Measurements from ENCODE around the gene CHM. TPM values are rescaled to one million over a fixed set of nuclear protein-coding genes. Genes with fewer than 3 reads are reported as not detected.

CHM gene
- total RNA-seq, 1 experiment from 2014 or later = 28.9 TPM

DNA sequence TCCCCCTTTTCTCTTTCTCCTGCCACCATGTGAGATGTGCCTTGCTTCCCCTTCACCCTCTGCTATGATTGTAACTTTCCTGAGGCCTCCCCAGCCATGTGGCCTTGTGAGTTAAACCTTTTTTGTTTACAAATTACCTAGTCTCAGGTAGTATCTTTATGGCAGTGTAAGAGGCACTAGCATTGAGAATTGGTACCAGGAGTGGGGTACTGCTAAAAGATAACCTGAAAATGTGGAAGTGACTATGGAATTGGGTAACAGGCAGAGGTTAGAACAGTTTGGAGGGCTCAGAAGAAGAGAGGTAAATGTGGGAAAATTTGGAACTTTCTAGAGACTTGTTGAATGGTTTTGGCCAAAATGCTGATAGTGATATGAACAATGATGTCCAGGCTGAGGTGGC is 182.0 kb downstream of the CHM start:
- CTCF ChIA-PET = no interaction called here

DNA sequence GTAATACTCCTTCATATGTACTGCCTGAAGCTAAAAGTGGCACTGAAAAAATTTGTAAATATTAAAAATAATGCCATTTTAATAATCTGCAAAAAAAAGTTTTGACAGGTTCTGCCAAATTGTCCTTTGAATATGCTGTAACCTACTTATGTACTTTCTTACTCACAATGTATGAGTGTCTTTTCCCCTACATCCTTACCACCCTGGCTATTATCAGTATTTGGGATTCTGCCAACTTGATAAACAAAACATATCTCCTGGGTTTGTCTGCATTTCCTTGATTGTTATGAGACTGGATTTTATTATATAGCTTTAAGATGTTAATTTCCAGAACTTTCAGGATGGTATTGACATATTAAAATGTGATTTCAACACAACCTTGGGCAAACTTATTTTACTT is 187.9 kb downstream of the CHM start:
- DNase-seq (ENCODE audit: low read depth, low spot score) (no peak), ATAC-seq (no peak)
- no peaks in the 10 kb centered on the region for H3K4me1 ChIP-seq (ENCODE audit: control insufficient read depth, insufficient read depth, low read length)
- H3K4me3 ChIP-seq (ENCODE audit: low read depth in 2 of 2, low read length in 2 of 2) = no peak overlapping the region
- ChIA-PET CTCF (no interaction called here), POLR2A (no interaction called here)
- no TSS peak for BruUV-seq (replicated peaks)
- TF ChIP-seq POLR2AphosphoS5 (IDR thresholded peaks at IDR 0.05; ENCODE audit: low read depth, low read length) (no peak), SIN3A (IDR thresholded peaks at IDR 0.05; ENCODE audit: borderline replicate concordance, insufficient read depth, low read depth, low read length) (no peak), TCF7L2 (IDR thresholded peaks at IDR 0.05; ENCODE audit: low read depth, low read length) (no peak)
- TF ChIP-seq, protein P1, sequence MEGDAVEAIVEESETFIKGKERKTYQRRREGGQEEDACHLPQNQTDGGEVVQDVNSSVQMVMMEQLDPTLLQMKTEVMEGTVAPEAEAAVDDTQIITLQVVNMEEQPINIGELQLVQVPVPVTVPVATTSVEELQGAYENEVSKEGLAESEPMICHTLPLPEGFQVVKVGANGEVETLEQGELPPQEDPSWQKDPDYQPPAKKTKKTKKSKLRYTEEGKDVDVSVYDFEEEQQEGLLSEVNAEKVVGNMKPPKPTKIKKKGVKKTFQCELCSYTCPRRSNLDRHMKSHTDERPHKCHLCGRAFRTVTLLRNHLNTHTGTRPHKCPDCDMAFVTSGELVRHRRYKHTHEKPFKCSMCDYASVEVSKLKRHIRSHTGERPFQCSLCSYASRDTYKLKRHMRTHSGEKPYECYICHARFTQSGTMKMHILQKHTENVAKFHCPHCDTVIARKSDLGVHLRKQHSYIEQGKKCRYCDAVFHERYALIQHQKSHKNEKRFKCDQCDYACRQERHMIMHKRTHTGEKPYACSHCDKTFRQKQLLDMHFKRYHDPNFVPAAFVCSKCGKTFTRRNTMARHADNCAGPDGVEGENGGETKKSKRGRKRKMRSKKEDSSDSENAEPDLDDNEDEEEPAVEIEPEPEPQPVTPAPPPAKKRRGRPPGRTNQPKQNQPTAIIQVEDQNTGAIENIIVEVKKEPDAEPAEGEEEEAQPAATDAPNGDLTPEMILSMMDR (IDR thresholded peaks at IDR 0.05) = no peak
- TF ChIP-seq, protein P2, sequence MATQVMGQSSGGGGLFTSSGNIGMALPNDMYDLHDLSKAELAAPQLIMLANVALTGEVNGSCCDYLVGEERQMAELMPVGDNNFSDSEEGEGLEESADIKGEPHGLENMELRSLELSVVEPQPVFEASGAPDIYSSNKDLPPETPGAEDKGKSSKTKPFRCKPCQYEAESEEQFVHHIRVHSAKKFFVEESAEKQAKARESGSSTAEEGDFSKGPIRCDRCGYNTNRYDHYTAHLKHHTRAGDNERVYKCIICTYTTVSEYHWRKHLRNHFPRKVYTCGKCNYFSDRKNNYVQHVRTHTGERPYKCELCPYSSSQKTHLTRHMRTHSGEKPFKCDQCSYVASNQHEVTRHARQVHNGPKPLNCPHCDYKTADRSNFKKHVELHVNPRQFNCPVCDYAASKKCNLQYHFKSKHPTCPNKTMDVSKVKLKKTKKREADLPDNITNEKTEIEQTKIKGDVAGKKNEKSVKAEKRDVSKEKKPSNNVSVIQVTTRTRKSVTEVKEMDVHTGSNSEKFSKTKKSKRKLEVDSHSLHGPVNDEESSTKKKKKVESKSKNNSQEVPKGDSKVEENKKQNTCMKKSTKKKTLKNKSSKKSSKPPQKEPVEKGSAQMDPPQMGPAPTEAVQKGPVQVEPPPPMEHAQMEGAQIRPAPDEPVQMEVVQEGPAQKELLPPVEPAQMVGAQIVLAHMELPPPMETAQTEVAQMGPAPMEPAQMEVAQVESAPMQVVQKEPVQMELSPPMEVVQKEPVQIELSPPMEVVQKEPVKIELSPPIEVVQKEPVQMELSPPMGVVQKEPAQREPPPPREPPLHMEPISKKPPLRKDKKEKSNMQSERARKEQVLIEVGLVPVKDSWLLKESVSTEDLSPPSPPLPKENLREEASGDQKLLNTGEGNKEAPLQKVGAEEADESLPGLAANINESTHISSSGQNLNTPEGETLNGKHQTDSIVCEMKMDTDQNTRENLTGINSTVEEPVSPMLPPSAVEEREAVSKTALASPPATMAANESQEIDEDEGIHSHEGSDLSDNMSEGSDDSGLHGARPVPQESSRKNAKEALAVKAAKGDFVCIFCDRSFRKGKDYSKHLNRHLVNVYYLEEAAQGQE (IDR thresholded peaks at IDR 0.05; ENCODE audit: insufficient read depth in 1 of 2, low read depth in 2 of 2, low read length in 1 of 2) = no peak
- no peaks in the 10 kb centered on the region for H3K27me3 ChIP-seq (ENCODE audit: control insufficient read depth, insufficient read depth, low read length)
- no peaks in the 10 kb centered on the region for H3K9me3 ChIP-seq (ENCODE audit: control insufficient read depth, insufficient read depth, low read depth, low read length)
- in situ Hi-C loops (cut with HindIII; ENCODE audit: low pct_unique_long_range_greater_than_20kb, low sequenced_read_pairs) = no loop called here
- no peak overlapping the region for H3K27ac ChIP-seq (ENCODE audit: low read length)
- H3K36me3 ChIP-seq (ENCODE audit: control insufficient read depth, insufficient read depth, low read length) = no peaks in the 10 kb centered on the region
- intact Hi-C loops (cut with micrococcal nuclease; ENCODE audit: unreplicated experiment) = loop anchor here (5.0 kb wide), 1 partner anchor 203 kb away; no protein-coding TSS in a partner anchor

More for the DNA sequence above, 182.0 kb downstream of the CHM start:
- POLR2A ChIA-PET = no interaction called here
- TF ChIP-seq, protein P2 (IDR thresholded peaks at IDR 0.05; ENCODE audit: insufficient read depth in 1 of 2, low read depth in 2 of 2, low read length in 1 of 2) = no peak
- no peak for TF ChIP-seq POLR2AphosphoS5 (IDR thresholded peaks at IDR 0.05; ENCODE audit: low read depth, low read length)
- TF ChIP-seq TCF7L2 (IDR thresholded peaks at IDR 0.05; ENCODE audit: low read depth, low read length) = no peak
- TF ChIP-seq SIN3A (IDR thresholded peaks at IDR 0.05; ENCODE audit: borderline replicate concordance, insufficient read depth, low read depth, low read length) = no peak
- TF ChIP-seq, protein P1 (IDR thresholded peaks at IDR 0.05) = no peak
- Histone ChIP-seq H3K4me3 (ENCODE audit: low read depth in 2 of 2, low read length in 2 of 2) (no peak overlapping the region), H3K9me3 (ENCODE audit: control insufficient read depth, insufficient read depth, low read depth, low read length) (no peaks in the 10 kb centered on the region), H3K27me3 (ENCODE audit: control insufficient read depth, insufficient read depth, low read length) (no peaks in the 10 kb centered on the region), H3K27ac (ENCODE audit: low read length) (no peak overlapping the region), H3K36me3 (ENCODE audit: control insufficient read depth, insufficient read depth, low read length) (no peaks in the 10 kb centered on the region), H3K4me1 (ENCODE audit: control insufficient read depth, insufficient read depth, low read length) (no peaks in the 10 kb centered on the region)
- intact Hi-C loops (cut with micrococcal nuclease; ENCODE audit: unreplicated experiment) = no loop called here
- ATAC-seq (no peak), DNase-seq (ENCODE audit: low read depth, low spot score) (no peak)
- in situ Hi-C loops (cut with HindIII; ENCODE audit: low pct_unique_long_range_greater_than_20kb, low sequenced_read_pairs) = no loop called here
- BruUV-seq (replicated peaks) = no TSS peak

All from Panc1 (cell line).